Astrocyte of the spinal cord (primary cell): ENCODE results near the gene HIP1.
"Not testable (repeated sequence)": the region's sequence is repeated elsewhere in the genome, so short reads cannot be mapped to it uniquely, and the experiment has no call there.

Experiments used
- DNase-seq: peaks from one replicate; pipeline ENCODE4 v3.0.0; 2011; ENCODE audit warnings: low read depth, low spot score
- H3K4me3 ChIP-seq: 2 replicates; pipeline ENCODE4 v1.5.1; 2011; ENCODE audit warnings: low read depth, mild to moderate bottlenecking, low read length, moderate library complexity
- CTCF ChIP-seq: IDR thresholded peaks from 2 replicates; pipeline ENCODE4 v1.5.1; 2012; ENCODE audit warnings: low read depth, mild to moderate bottlenecking, low read length, inconsistent platforms
- in situ Hi-C: cut with HindIII; loops from 2 replicates; pipeline ENCODE4 v1.10.0; 2017; ENCODE audit warnings: low sequenced_read_pairs

Gene HIP1

GRCh38 chr7:75702515-75702914, 36.2 kb downstream of the HIP1 start:
- DNase-seq: no peak
- TF ChIP-seq CTCF: no peak
- H3K4me3 ChIP-seq: no peak overlapping the region
- in situ Hi-C loops: no loop called here

- in situ Hi-C loops: no loop called here
- H3K4me3 ChIP-seq: no peak overlapping the region
- DNase-seq: no peak
- TF ChIP-seq CTCF: no peak
Observed at GRCh38 chr7:75699993-75700392, 38.7 kb downstream of the HIP1 start.

GRCh38 chr7:75698358-75698757, 40.4 kb downstream of the HIP1 start:
- TF ChIP-seq CTCF: no peak
- DNase-seq: no peak
- H3K4me3 ChIP-seq: no peak overlapping the region
- in situ Hi-C loops: no loop called here

- DNase-seq: no peak
- no peak for TF ChIP-seq CTCF
- in situ Hi-C loops: no loop called here
- H3K4me3 ChIP-seq: no peak overlapping the region
Observed at GRCh38 chr7:75696263-75697037, 42.3 kb downstream of the HIP1 start.

- DNase-seq: no peak
- in situ Hi-C loops: no loop called here
- no peak overlapping the region for H3K4me3 ChIP-seq
- TF ChIP-seq CTCF: no peak
Observed at GRCh38 chr7:75694638-75695399, 43.9 kb downstream of the HIP1 start.

- DNase-seq, H3K4me3 ChIP-seq, in situ Hi-C loops: not testable (repeated sequence)
Observed at GRCh38 chr7:75693668-75694067, 45.1 kb downstream of the HIP1 start.
